AG10803 (cell line): ENCODE results near the gene PANK3.

Source experiments
- DNase-seq: peaks from one replicate; pipeline ENCODE4 v3.0.0; 2010; ENCODE audit warnings: low read depth
- H3K4me3 ChIP-seq: 2 replicates; pipeline ENCODE4 v1.5.1; 2011; ENCODE audit warnings: mild to moderate bottlenecking, low read length, control low read depth
- CTCF ChIP-seq: conservative IDR thresholded peaks from 2 replicates; pipeline ENCODE4 v1.5.1; 2011; ENCODE audit warnings: mild to moderate bottlenecking, low read length, control low read depth, inconsistent platforms

PANK3 gene

DNA sequence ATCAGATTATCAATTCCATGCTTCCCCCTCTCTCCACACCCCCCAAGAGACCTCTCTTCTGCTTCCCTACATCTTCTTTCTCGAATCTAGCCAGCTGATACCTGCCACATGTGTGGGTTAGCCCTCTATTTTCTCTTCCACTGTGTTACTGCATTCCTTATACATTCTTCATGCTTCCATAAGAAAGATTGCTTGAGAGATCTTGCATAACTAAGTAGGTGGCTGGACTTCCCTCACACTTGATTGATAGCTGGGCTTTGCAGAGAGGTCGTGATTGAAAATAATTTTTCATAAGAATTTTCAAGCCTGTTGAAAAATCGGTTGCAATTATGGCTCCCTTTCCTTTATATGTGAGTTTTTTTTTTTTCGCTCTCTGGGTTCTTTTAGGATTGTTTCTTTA lies 33.0 kb upstream of the PANK3 start:
- no peak for TF ChIP-seq CTCF
- H3K4me3 ChIP-seq, result no peak overlapping the region
- DNase-seq, result peak; percentile 16

GRCh38 chr5:168611165-168611564 lies 32.0 kb upstream of the PANK3 start:
- peak; percentile 20 for DNase-seq
- TF ChIP-seq CTCF, result no peak
- H3K4me3 ChIP-seq, result no peak overlapping the region

- H3K4me3 ChIP-seq, result no peak overlapping the region
- no peak for TF ChIP-seq CTCF
- DNase-seq, result no peak
Observed at GRCh38 chr5:168609806-168610482, 30.8 kb upstream of the PANK3 start.

DNA sequence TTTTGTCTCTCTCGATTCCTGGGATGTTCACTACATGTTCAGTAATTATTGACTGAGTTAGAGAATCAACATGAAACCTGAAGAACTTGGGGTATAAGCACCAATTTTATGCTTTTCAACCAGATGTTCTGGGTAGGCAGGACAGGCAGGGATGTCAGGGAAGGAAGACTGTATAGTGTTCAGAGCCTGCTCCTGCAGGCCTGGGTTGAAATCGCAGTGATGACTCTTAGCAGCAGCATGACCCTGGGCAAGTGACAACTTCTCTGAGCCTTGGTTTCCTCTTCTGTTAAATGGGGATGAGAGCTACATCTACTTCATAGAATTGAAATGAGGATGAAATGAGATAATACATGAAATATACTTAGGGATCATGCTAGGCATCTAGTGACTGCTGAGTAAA lies 29.7 kb upstream of the PANK3 start:
- H3K4me3 ChIP-seq, result no peak overlapping the region
- TF ChIP-seq CTCF, result no peak
- DNase-seq, result no peak

GRCh38 chr5:168608386-168608785 lies 29.2 kb upstream of the PANK3 start:
- TF ChIP-seq CTCF, result no peak
- H3K4me3 ChIP-seq, result no peak overlapping the region
- no peak for DNase-seq

GRCh38 chr5:168607946-168608345 lies 28.8 kb upstream of the PANK3 start:
- H3K4me3 ChIP-seq, result no peak overlapping the region
- no peak for TF ChIP-seq CTCF
- no peak for DNase-seq

DNA sequence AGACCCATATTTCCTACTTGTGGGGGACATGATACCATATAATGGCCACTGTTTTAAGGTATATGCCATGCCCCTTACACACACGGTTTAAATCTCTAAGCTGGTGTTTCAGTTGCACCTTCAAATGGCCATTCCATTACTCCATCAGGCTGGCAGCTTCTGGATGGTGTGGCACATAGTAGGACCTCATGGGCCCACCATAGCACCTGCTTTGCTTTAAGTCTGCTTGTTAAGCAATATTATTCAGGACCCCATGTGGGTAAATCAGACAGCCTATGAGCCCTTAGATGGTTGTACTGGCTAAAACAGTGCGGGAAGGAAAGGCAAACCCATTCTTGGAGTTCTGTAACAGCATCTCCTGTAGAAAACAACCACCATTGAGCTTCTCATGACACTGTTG lies 27.4 kb upstream of the PANK3 start:
- TF ChIP-seq CTCF, result no peak
- DNase-seq, result no peak
- no peak overlapping the region for H3K4me3 ChIP-seq
